NCI-H1930 (cell line): ENCODE measurements around the gene NKD1.
A peak's percentile ranks its signal among the peaks of the same experiment; 100 is the strongest.
"Not testable (repeated sequence)": the region's sequence is repeated elsewhere in the genome, so short reads cannot be mapped to it uniquely, and the experiment has no call there.

ENCODE experiments used
- DNase-seq, 2 experiments: peaks; one replicate each; lab custom pipeline; 2025; lab: John Stamatoyannopoulos, UW

NKD1 gene

DNA sequence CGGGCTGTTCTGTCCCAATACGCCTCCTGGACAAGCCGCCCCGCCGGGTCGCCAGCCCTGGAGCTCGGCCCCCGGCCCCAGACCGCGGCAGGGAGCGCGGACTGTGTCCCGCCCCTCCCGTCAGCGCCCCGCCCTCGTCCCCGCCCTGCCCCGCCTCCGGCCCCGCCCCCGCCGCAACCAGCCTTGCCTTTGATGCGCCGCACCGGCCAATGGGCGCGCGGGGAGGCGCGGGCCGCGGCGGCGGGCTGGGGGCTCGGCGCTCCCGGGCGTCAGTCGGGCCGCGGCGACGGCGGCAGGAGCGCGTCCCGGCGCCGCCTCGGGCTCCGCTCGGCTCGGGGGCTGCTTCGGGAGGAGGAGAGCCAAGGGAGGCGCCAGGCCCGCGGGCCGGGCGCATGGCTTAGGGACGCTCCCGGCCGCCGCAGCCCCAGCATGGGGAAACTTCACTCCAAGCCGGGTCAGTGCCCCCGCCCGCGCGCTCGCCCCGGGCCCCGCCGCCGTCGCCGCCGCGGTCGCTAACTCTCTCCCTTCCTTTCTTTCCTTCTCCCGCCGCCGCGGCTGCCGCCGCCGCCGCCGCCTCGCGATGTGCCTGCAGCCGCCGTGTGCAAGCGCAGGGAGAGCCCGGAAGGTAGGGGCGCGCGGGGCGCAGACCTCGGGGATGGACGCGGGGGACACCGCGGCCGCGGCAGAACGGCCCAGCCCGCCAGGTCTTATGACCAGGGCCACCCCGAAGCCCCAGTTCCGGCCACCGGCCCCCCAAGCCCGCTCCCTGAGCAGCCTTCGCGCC is at the start of gene NKD1:
NKD1 (plus strand) TSS at position 272 of the 784 bp plus-strand sequence; CDS start at position 430, 158 bp downstream.
- DNase-seq: peak in 1 of 2 experiments; percentile 59

- no peak for DNase-seq
These were observed 49.6 kb upstream of the NKD1 start for GRCh38 chr16:50498431-50499155.

DNA sequence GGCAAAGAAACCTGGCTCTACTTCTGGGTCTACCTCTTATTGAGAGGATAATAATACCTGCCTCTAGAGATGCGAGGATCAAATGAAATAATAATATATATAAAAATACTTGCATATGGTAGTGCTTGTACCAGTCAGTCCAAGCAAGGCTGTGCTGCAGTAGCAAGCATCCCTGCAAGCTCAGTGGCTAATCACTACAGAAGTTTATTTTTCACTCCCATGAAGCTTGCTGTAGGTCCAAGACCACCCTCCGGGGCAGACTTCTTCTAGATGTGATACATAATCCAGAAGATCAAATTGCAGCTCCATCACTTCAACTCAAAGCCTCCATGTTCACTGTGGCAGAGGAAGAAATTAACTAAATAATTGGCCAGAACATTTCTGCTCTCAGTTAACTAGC is 48.9 kb upstream of the NKD1 start:
- DNase-seq: no peak

DNA sequence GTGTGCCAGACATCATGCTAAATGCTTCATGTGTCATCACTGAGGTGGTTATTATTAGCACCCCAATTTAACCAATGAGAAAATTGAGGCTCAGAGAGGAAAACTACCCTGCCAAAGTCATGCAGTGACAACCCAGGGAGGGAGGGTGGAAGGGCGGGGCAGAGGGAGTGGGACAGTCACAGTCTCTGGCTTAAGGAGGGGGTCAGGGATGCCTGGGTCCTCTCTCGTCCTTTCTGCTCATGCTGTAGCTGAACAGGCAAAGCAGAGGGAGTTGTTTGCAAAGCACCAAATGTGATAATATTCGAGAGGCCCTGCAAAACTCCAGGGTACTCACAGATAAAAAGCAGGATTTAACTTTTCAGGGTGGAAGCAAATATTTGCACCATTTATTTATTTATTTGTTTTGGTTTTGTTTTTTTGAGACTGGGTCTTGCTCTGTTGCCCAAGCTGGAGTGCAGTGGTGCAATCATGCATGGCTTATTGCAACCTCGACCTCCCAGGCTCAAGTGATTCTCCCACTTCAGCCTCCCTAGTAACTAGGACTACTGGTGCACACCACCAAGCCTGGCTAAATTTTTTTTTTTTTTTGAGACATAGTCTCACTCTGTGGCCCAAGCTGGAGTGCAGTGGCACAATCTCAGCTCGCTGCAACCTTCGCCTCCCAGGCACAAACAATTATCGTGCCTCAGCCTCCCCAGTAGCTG is 47.9 kb upstream of the NKD1 start:
- no peak for DNase-seq

- DNase-seq: no peak
These were observed 46.9 kb upstream of the NKD1 start for GRCh38 chr16:50501251-50501650.

DNA sequence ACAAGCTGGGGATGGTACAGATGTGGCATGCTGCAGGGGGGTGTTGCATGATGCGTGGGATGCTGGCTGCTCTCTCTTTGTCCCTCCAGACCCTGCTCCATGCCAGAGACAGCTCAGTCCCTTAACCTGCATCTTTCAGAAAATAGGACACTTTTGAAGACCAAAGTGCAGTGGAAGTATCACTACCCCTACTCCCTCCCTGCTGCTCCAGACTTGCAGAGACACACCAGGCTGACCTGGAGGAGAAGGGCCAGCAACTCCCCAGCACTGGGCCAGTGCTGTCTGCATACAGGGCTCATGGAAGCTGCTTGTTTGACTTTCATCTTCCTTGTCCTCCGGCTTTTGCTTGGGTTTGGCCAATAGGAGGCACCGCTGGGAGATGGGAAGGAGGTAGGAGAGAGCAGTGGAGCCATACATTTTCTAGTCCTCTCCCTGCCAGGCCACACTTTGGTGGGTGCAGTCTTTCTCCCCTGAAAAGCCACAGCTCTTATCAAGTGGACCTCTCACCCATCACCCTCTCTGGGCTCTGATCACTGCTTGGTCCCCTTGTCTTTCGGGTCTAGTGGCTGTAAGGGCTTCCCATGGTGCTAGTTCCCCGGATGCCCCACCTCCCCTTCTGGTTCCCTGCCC is 46.1 kb upstream of the NKD1 start:
- no peak for DNase-seq

- DNase-seq: no peak
These were observed 45.6 kb upstream of the NKD1 start for GRCh38 chr16:50502616-50503011.

DNA sequence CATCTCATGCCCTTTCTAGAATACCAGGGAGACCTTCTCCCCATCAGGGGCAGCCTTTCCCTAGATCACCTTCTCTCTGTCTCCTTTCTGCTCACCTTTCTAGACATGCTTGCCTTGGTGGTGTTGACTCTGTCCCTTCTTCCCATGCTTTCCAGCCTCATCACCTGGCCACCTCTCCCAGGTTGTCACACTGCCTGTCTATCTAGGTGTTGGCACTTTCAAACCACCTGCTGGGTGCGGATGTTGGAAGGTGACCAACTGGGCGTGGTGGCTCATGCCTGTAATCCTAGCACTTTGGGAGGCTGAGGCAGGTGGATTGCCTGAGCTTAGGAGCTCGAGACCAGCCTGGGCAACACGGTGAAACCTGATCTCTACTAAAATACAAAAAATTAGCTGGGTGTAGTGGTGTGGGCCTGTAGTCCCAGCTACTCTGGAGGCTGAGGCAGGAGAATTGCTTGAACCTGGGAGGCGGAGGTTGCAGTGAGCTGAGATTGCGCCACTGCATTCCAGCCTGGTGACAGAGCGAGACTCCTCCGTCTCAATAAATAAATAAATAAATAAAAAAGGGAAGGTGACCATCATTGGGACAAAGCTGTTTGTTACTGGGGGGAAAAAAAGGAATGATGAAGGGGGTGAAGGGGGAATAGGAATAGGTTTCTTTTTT is 44.2 kb upstream of the NKD1 start:
- not testable (repeated sequence) for DNase-seq

- DNase-seq: no peak
These were observed 43.1 kb upstream of the NKD1 start for GRCh38 chr16:50505115-50505514.

DNA sequence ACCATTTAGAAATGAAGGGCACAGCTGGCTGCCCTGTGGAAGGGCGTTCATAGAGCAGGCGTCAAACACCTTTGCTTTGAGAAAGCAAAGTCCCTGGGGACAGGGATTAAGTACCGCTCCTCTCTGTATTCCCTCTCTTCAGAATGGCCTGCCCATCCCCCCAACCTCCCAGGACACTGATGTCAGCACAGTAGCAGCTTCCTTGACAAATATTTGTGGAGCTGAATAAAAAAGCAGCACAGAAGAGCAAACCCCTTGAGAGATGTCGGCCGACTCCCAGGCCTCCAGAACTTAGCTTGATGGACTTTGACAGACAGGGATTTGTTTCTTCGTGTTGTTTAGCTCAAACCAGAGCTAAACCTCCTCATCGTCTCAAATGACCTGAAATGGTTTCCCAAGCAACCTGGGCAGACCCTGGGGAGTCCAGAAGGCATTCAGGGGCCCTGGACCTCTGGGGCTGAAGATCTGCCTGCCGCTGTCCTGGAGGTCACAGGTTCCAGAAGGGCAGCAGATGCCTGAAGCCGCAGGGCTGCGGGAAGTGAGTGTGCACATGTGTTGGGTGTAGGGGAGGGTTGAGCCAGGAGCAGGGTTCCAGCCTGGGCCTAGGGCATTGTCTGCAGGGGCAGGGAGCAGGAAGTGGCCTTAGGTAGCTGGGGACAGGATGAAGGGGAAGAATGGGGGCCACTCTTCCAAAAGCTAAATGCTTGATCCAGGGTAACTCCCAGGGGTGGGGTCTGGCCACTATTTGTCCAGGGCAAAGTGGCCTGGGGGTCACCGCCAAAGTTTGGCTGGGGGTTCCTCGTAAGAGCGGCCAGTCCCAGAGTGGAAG is 42.3 kb upstream of the NKD1 start:
- DNase-seq: no peak

DNA sequence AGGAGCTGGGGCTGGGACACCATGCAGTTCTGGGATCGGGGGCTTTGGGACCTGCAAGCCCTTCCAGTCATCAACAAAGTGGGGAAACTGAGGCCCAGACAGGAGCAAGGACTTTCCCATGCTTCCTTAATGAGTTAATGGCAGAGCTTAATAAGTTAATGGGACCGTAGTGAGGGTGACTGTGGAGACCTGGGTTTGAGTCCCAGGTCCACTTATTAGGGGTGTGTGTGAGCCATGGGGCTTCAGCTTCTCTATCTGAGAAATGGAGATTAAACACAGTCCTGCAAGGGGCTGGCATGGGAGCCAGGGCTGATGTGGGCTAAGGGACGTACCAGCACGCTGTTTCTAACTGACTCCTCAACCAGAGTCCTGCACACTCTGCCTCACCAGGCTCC is 41.7 kb upstream of the NKD1 start:
- DNase-seq: no peak

DNA sequence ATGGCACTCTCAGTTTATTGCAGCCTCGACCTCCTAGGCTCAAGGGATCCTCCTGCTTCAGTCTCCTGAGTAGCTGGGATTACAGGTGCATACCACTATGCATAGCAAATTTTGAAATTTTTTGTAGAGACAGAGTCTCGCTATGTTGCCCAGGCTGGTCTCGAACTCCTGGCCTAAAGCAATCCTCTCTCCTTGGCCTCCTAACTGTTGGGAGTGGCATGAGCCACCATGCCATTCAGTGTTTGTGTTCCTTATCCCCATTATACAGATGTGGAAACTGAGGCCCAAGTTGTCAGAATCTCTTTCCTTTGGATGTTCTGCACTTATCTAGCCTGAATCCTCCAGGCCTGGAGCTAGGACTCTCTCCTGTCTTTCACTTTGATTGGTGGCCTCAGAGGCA is 40.8 kb upstream of the NKD1 start:
- DNase-seq: no peak

DNA sequence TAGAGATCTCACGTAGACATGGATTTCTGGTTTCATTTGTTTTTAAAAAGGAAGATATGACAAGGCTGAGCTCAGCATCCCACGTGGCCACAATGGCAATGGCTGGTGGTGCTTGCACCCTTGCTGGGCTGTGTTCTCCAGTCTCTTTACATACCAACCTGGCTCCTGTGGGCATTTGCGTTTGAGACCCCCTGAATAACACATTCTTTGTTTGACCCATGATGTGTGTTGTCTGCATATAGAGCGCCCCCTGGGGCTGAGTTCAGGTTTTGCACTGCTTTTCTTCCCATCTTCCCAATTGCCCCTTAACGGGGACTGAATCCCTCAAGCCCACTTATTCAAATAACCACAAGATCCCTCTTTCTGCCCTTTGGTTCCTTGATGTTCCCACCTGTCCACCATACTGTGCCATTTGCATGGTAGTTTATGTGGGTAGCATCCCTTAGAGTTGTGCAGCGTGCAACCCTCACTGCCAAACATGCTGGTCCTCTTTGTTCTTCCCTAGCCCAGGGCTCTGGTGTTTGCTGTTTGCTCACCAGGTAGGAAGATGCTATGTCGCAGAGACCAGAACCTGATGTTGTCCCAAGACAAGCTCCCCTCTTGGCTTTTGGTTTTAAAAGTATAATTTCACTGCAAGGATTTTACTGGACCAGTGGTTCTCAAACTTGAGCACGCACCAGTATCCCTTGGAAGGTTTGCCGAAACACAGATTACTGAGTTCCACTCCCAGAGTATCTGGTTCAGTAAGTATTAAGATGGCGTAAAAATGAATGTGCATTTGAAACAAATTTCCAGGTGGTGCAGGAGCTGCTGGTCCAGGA is 38.5 kb upstream of the NKD1 start:
- no peak for DNase-seq

DNA sequence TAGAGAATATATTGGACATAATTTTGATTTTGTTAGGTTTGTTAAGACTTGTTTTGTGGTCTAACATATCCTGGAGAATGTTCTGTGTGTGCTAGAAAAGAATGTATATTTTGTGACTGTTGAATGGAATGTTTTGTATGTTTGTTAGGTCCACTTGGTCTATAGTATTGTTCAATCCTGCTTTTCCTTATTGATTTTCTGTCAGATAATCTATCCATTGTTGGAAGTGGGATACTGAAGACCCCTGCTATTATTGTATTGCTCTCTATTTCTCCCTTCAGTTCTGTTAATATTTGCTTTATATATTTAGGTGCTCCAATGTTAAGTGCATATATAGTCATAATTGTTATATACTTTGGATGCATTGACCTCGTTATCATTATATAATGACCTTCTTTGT is 33.0 kb upstream of the NKD1 start:
- no peak for DNase-seq

DNA sequence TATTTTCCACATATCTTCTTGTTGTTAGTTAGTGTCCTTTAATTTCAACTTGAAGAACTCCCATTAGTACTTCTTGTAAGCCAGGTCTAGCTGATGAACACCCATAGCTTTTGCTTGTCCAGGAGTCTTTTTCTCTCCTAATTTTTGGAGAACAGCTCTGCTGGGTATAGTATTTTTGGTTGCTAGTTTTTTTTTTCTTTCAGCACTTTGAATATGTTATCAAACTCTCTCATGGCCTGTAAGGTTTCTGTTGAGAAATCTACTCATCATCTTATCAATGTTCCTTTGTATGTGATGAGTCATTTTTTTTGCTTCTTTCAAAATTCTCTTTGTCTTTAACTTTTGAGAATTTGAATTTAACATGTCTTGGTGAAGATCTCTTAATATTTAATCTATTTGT is 31.8 kb upstream of the NKD1 start:
- no peak for DNase-seq

DNA sequence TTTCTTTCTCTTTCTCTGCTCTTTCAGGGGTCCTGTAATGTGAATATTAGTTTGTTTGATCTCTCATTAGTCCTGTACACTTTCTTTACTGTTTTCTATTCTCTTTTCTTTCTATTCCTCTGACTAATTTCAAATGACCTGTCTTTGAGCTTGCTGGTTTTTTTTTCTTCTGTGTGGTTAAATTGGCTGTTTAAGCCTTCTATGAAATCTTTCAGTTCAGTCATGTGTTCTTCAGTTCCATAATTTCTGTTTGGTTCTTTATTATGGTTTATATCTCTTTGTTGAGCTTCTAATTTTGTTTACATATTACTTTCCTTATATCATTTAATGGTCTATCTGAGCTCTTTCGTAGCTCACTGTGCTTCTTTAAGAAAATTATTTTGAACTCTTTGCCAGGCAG is 31.3 kb upstream of the NKD1 start:
- no peak for DNase-seq

GRCh38 chr16:50517450-50518252 is 30.5 kb upstream of the NKD1 start:
- no peak for DNase-seq

DNA sequence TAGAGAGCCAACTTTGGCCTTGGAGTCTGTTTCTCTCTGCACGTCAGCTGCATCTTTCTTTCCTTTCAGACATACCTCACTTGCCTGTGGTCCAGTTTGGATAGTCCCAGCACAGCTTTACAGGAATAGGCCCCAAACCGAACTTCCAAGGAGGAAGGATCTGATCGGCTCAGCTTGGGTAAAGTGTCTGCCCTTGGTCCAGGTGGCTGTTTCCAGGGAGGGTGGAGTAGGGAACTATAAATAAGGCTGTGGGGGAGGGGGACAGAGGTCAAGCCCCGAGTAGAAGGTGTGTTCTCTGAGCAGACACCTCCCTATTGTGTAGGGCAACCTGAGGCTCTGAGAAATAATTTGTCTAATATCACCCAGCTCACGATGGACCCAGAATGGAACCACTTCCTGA is 29.2 kb upstream of the NKD1 start:
- DNase-seq: no peak

- no peak for DNase-seq
These were observed 28.6 kb upstream of the NKD1 start for GRCh38 chr16:50519602-50520001.
